HCT116 (cell line): ENCODE data around the gene AADACL3. TPM values are rescaled to one million over a fixed set of nuclear protein-coding genes. Genes with fewer than 3 reads are reported as not detected.

Experiments
- ATAC-seq: fragments of 200-7000 bp; cut with Tn5 transposase; 2 replicates; pipeline ENCODE4 v1.9.1; 2020; ENCODE audit warnings: mild to moderate bottlenecking, moderate library complexity
- BruUV-seq: library from RNA; stranded (reverse); fragments of 400-500 nt; replicated peaks from 2 replicates; lab custom pipeline; 2021; lab: Mats Ljungman, UMichigan
- CTCF ChIA-PET: fragments of 300-600 bp; sonication (Branson Sonifier 250); formaldehyde crosslinking; loops from one replicate; lab custom pipeline; 2021; ENCODE audit warnings: antibody characterized with exemption; lab: Charles Lee
- POLR2A ChIA-PET: fragments of 300-600, 350-600 bp; sonication (Branson Sonifier 250); formaldehyde crosslinking; loops from one replicate; lab custom pipeline; 2021; ENCODE audit warnings: antibody characterized with exemption; lab: Charles Lee
- RAD21 ChIA-PET, 2 experiments: fragments of 300-600 bp; sonication (Branson Sonifier 250); formaldehyde crosslinking; loops; one replicate each; lab custom pipeline; 2023; ENCODE audit warnings: low total read pairs in 2 of 2; ENCODE audit not compliant: uncharacterized antibody in 2 of 2, unreplicated experiment in 2 of 2, low non-redundant PET in 1 of 2; lab: Charles Lee
- DNase-seq: peaks from one replicate; pipeline ENCODE4 v3.0.0-alpha.2; 2010; ENCODE audit warnings: low read depth, low spot score
- H2AFZ ChIP-seq: fragments of 200-600 bp; shearing (Covaris generic), sonication (generic); 2 replicates; pipeline ENCODE4 v1.6.1; 2017; ENCODE audit warnings: low read depth, mixed run types, mixed read lengths, antibody characterized with exemption, low read length; ENCODE audit not compliant: poor library complexity, severe bottlenecking
- H3K27ac ChIP-seq: 2 replicates; pipeline ENCODE4 v1.5.1; 2012; ENCODE audit warnings: low read depth, low read length
- H3K27me3 ChIP-seq: fragments of 200-600 bp; sonication (generic); 2 replicates; pipeline ENCODE4 v1.6.1; 2016; ENCODE audit warnings: mixed run types, low read length, mixed read lengths; ENCODE audit not compliant: insufficient read depth
- H3K36me3 ChIP-seq, 2 experiments: fragments of 200-500 bp in 1 of 2; fragments of 200-600 bp in 1 of 2; sonication (Bioruptor generic) in 1 of 2; sonication (generic) in 1 of 2; 2 replicates each; pipeline versions ENCODE4 v1.5.1 to v1.6.1; 2014 to 2016; ENCODE audit warnings: low read length in 2 of 2, inconsistent platforms in 1 of 2, mixed read lengths in 1 of 2, mixed run types in 1 of 2; ENCODE audit not compliant: insufficient read depth in 2 of 2, control insufficient read depth in 1 of 2
- H3K4me1 ChIP-seq, 2 experiments: fragments of 200-600 bp in 1 of 2; sonication (generic) in 1 of 2; 2 replicates each; pipeline versions ENCODE4 v1.5.1 to v1.6.1; 2012 to 2017; ENCODE audit warnings: low read length in 2 of 2, inconsistent platforms in 1 of 2, mild to moderate bottlenecking in 1 of 2, mixed read lengths in 1 of 2, mixed run types in 1 of 2, moderate library complexity in 1 of 2; ENCODE audit not compliant: insufficient read depth in 2 of 2, control insufficient read depth in 1 of 2
- H3K4me2 ChIP-seq: fragments of 200-600 bp; sonication (generic); 2 replicates; pipeline ENCODE4 v1.6.1; 2017; ENCODE audit warnings: mixed run types, low read length, mixed read lengths
- H3K4me3 ChIP-seq, 2 experiments: fragments of 200-600 bp in 1 of 2; sonication (generic) in 1 of 2; replicated peaks in 1 of 2; 2 replicates each; pipeline ENCODE4 v1.5.1; 2011 to 2016; ENCODE audit warnings: low read length in 2 of 2, control low read depth in 1 of 2, low read depth in 1 of 2, mild to moderate bottlenecking in 1 of 2, mixed read lengths in 1 of 2, mixed run types in 1 of 2
- H3K79me2 ChIP-seq: fragments of 200-600 bp; sonication (generic); 2 replicates; pipeline ENCODE4 v1.6.1; 2017; ENCODE audit warnings: mild to moderate bottlenecking, mixed run types, low read length, moderate library complexity, mixed read lengths; ENCODE audit not compliant: insufficient read depth
- H3K9ac ChIP-seq: fragments of 200-600 bp; sonication (generic); 2 replicates; pipeline ENCODE4 v1.6.1; 2016; ENCODE audit warnings: low read length, mixed read lengths
- H3K9me2 ChIP-seq: fragments of 200-600 bp; sonication (generic), shearing (Covaris generic); 2 replicates; pipeline ENCODE4 v1.6.1; 2017; ENCODE audit warnings: mixed run types, mild to moderate bottlenecking, moderate library complexity; ENCODE audit not compliant: insufficient read depth
- H3K9me3 ChIP-seq, 2 experiments: fragments of 200-500 bp in 1 of 2; fragments of 200-600 bp in 1 of 2; sonication (Bioruptor generic) in 1 of 2; sonication (generic) in 1 of 2; 2 replicates each; pipeline ENCODE4 v1.6.1; 2014 to 2017; ENCODE audit warnings: low read length in 2 of 2, mixed read lengths in 2 of 2, inconsistent platforms in 1 of 2, low read depth in 1 of 2, mild to moderate bottlenecking in 1 of 2, mixed run types in 1 of 2, moderate library complexity in 1 of 2; ENCODE audit not compliant: control insufficient read depth in 1 of 2, insufficient read depth in 1 of 2
- H4K20me1 ChIP-seq: fragments of 200-600 bp; sonication (generic), shearing (Covaris generic); 2 replicates; pipeline ENCODE4 v1.6.1; 2017; ENCODE audit warnings: mixed run types, mild to moderate bottlenecking, moderate library complexity; ENCODE audit not compliant: insufficient read depth
- CBX3 ChIP-seq: IDR thresholded peaks from 2 replicates; pipeline ENCODE4 v1.6.1; 2012; ENCODE audit warnings: low read depth
- CTCF ChIP-seq, 3 experiments: fragments of 200-600 bp in 1 of 3; sonication (generic) in 1 of 3; IDR thresholded peaks in 2 of 3; conservative IDR thresholded peaks in 1 of 3; 2 replicates each; pipeline ENCODE4 v1.5.1; 2012 to 2017; ENCODE audit warnings: low read depth in 2 of 3, low read length in 2 of 3, antibody characterized with exemption in 1 of 3, borderline replicate concordance in 1 of 3, control low read depth in 1 of 3, mild to moderate bottlenecking in 1 of 3, mixed read lengths in 1 of 3, mixed run types in 1 of 3, moderate library complexity in 1 of 3; ENCODE audit not compliant: insufficient read depth in 1 of 3
- EGR1 ChIP-seq: IDR thresholded peaks from 2 replicates; pipeline ENCODE4 v1.6.1; 2012; ENCODE audit warnings: low read depth
- ELF1 ChIP-seq: IDR thresholded peaks from 2 replicates; pipeline ENCODE4 v1.6.1; 2012; ENCODE audit warnings: low read depth, borderline replicate concordance
- EZH2phosphoT487 ChIP-seq: fragments of 200-600 bp; IDR thresholded peaks from 2 replicates; pipeline ENCODE4 v1.6.1; 2018; ENCODE audit warnings: antibody characterized with exemption, borderline replicate concordance
- FOSL1 ChIP-seq: IDR thresholded peaks from 2 replicates; pipeline ENCODE4 v1.6.1; 2012; ENCODE audit warnings: low read depth
- MAX ChIP-seq: IDR thresholded peaks from 2 replicates; pipeline ENCODE4 v1.6.1; 2012
- POLR2A ChIP-seq: IDR thresholded peaks from 2 replicates; pipeline ENCODE4 v1.7.0; 2011; ENCODE audit warnings: borderline replicate concordance; ENCODE audit not compliant: insufficient read depth, insufficient read length; ENCODE audit errors: extremely low read depth
- POLR2AphosphoS5 ChIP-seq: IDR thresholded peaks from 2 replicates; pipeline ENCODE4 v1.6.1; 2011; ENCODE audit warnings: mild to moderate bottlenecking, low read depth, low read length, moderate library complexity
- RAD21 ChIP-seq: IDR thresholded peaks from 2 replicates; pipeline ENCODE4 v1.6.1; 2012; ENCODE audit warnings: low read depth, mild to moderate bottlenecking
- REST ChIP-seq: IDR thresholded peaks from 2 replicates; pipeline ENCODE4 v1.6.1; 2012; ENCODE audit warnings: low read depth
- SIN3A ChIP-seq: IDR thresholded peaks from 2 replicates; pipeline ENCODE4 v1.6.1; 2012; ENCODE audit warnings: low read depth
- SP1 ChIP-seq: IDR thresholded peaks from 2 replicates; pipeline ENCODE4 v1.6.1; 2012; ENCODE audit warnings: low read depth
- TCF7L2 ChIP-seq: IDR thresholded peaks from 2 replicates; pipeline ENCODE4 v1.7.0; 2011; ENCODE audit warnings: borderline replicate concordance, inconsistent platforms; ENCODE audit not compliant: insufficient read depth, insufficient read length; ENCODE audit errors: extremely low read depth
- YY1 ChIP-seq: IDR thresholded peaks from 2 replicates; pipeline ENCODE4 v1.6.1; 2011; ENCODE audit warnings: low read length, low read depth, moderate library complexity, mild to moderate bottlenecking; ENCODE audit not compliant: insufficient replicate concordance; ENCODE audit errors: extremely low read depth
- ZBTB33 ChIP-seq: IDR thresholded peaks from 2 replicates; pipeline ENCODE4 v1.6.1; 2011; ENCODE audit warnings: mild to moderate bottlenecking, low read length, moderate library complexity; ENCODE audit not compliant: insufficient replicate concordance; ENCODE audit errors: extremely low read depth
- ZFX ChIP-seq: fragments of 450-650 bp; IDR thresholded peaks from 2 replicates; pipeline ENCODE4 v1.6.1; 2017
- ZNF274 ChIP-seq: fragments of 200-500 bp; sonication (Bioruptor generic); IDR thresholded peaks from 2 replicates; pipeline ENCODE4 v1.6.1; 2014; ENCODE audit warnings: mild to moderate bottlenecking, low read depth, low read length, inconsistent platforms
- intact Hi-C: fragments of 100-400 bp; cut with micrococcal nuclease; formaldehyde crosslinking; loops from 2 replicates; pipeline ENCODE4 v1.10.0; 2022
- total RNA-seq: library from RNA; stranded (reverse); gene quantifications from one replicate; pipeline ENCODE4 v1.2.1, GENCODE V29; 2021; ENCODE audit not compliant: unreplicated experiment

AADACL3 gene
- total RNA-seq, 1 experiment from 2014 or later = not detected

GRCh38 chr1:12739613-12740012, 23.7 kb downstream of the AADACL3 start:
- no peak overlapping the region for H3K4me3 ChIP-seq
- TF ChIP-seq MAX (no peak), ELF1 (no peak), POLR2AphosphoS5 (no peak), POLR2A (no peak), EGR1 (no peak), SP1 (no peak), EZH2phosphoT487 (no peak), TCF7L2 (no peak), ZBTB33 (no peak), YY1 (no peak), CTCF (IDR thresholded peaks at IDR 0.05 in 2 of 3, conservative IDR thresholded peaks at IDR 0.05 in 1 of 3; ENCODE audit: borderline replicate concordance in 1 of 3, insufficient read depth in 1 of 3, low read depth in 2 of 3, low read length in 2 of 3) (no peak), REST (no peak), RAD21 (no peak), ZNF274 (no peak), CBX3 (no peak), SIN3A (no peak), FOSL1 (no peak), ZFX (no peak)
- TF ChIP-seq, all 23 proteins: peak for 0
- Histone ChIP-seq H3K27me3 (peaks cover 17% of the 10 kb centered on the region), H3K9me2 (no peaks in the 10 kb centered on the region), H3K27ac (no peak overlapping the region), H3K4me1 (no peaks in the 10 kb centered on the region), H3K79me2 (no peaks in the 10 kb centered on the region), H3K9ac (no peak overlapping the region), H3K9me3 (no peaks in the 10 kb centered on the region), H2AFZ (no peak overlapping the region), H4K20me1 (no peaks in the 10 kb centered on the region), H3K36me3 (no peaks in the 10 kb centered on the region), H3K4me2 (no peak overlapping the region)
- DNase-seq (no peak), ATAC-seq (no peak)
- ChIA-PET POLR2A (no interaction called here), RAD21 (no interaction called here), CTCF (no interaction called here)
- no TSS peak for BruUV-seq
- intact Hi-C loops = no loop called here
